SH-SY5Y (cell line): ENCODE results near the gene ITGA7.

ENCODE experiments used
- GATA2 ChIP-seq: IDR thresholded peaks from 2 replicates; pipeline ENCODE4 v1.6.1; 2011; ENCODE audit warnings: mild to moderate bottlenecking, low read depth, low read length
- GATA3 ChIP-seq: IDR thresholded peaks from 2 replicates; pipeline ENCODE4 v1.6.1; 2011; ENCODE audit warnings: low read depth, mild to moderate bottlenecking, low read length, moderate library complexity

GRCh38 chr12:55686366-55687010 is 21.2 kb downstream of the ITGA7 start:
- TF ChIP-seq GATA2 (no peak), GATA3 (no peak)
